ELF-1 (cell line): Measurements from ENCODE around the gene RPGRIP1L.
"Not testable (repeated sequence)": the region's sequence is repeated elsewhere in the genome, so short reads cannot be mapped to it uniquely, and the experiment has no call there.

Experiments
- DNase-seq: peaks from one replicate; pipeline ENCODE4 v3.0.0-alpha.2; 2016; ENCODE audit warnings: low read depth, low spot score

Gene RPGRIP1L

DNA sequence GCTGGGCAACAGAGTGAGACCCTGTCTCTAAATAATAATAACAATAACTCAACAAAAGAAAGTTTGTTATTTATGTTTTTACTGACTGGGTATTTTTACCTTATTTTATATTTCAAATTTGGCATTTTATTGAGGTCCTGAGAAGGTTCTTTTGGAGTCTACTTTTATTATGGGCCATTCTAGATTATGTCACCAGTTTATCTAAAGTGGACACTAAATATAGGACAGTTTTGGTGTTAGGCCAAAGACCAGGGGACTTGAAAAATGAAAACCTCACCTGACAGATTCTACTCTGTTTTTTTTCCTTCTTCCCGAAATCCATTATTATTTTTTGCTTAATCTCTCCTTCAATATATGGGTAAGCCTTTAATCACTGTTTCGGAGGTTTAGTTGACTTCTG is 8.4 kb upstream of the RPGRIP1L start:
- no peak for DNase-seq

DNA sequence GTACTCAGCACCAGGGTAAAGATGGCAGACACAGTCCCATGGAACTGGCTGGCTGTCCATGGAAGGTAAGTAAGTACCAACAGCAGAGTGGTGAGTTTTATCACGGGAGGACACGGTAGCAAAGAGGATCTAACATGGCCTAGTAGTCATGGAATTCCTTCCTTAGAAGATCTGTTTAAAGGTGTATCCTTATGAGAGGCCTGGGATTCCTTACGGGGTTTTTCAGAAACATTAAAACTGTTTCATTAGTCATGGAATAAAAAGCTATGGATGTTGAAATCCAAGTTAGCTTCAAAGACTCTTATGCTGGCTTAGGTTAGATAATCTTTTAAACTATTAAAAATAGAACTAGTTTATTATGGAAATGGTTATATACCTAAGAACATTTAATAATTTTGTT is 7.7 kb upstream of the RPGRIP1L start:
- DNase-seq, result no peak

DNA sequence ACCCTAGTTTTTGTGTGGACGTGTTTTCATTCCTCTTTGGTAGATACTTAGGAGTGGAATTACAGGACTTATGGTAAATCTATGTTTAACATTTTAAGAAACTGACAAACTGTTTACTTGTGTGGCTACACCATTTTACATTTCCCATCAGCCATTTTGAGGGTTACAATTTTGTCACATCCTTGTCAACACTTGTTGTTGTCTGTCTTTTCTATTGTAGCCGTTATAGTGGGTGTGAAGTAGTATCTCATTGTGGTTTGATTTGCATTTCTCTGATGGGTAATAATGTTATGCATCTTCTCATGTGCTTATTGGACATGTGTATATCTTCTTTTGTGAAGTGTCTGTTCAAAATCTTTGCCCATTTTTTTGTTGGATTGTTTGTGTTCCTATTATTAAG is 4.8 kb upstream of the RPGRIP1L start:
- DNase-seq, result no peak

DNA sequence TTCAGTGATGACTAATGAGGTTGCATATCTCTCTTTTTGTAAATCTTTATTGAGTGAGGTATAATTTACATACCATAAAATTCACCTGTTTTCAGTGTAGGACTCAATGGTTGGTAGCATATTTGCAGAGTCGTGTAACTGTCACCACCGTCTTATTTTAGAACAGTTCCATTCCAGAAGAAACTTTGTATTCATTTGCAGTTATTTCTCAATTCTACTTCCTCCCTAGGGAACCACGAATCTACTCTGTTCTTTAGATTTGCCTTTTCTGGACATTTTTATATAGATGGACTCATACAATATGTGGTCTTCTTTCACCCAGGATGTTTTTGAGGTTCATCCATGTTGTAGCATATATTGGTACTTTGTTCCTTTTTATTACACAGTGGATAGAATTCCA is 4.0 kb upstream of the RPGRIP1L start:
- no peak for DNase-seq

DNA sequence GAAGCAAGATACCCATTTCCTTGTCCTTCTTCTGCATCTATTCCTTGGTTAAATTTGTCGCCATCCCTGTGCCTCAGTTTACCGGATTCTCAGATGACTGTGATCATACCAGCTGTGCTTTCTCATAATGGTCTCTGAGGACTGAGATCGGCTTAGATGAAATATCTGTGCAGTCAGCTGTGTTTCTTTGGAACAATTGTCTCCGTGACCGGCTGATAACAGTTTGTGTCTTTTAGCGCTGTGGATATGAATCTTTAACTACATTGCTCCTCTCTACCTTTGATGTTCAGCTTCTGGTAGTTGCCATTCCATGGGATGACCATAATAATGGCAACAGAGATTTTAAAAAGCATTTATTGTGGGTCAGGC is 770 bp upstream of the RPGRIP1L start:
- DNase-seq, result no peak

DNA sequence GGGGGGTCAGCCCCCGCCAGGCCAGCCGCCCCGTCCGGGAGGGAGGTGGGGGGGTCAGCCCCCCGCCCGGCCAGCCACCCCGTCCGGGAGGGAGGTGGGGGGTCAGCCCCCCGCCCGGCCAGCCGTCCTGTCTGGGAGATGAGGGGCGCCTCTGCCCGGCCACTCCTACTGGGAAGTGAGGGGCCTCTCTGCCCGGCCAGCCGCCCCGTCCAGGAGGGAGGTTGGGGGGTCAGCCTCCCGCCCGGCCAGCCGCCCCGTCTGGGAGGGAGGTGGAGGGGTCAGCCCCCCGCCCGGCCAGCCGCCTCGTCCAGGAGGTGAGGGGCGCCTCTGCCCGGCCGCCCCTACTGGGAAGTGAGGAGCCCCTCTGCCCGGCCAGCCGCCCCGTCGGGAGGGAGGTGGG is 5.4 kb downstream of the RPGRIP1L start:
- DNase-seq, result not testable (repeated sequence)

DNA sequence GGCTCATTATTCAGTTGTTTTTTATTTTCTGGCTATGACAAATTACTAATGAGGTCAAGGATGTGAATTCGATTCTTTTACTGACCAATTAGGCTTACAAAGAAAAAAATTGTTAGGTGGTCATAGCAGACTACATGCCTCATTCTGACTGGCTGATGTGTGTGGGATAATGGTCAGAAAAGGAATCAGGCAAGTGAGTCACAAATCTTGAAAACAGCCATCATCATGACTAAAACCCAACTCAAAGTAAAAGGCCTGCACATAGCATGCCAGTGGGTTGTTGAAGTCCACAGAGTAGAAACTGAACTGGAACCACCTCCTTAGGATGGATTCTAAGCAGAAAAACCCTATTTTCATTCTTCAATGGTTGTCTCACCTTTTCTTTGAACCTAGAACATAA is 8.6 kb downstream of the RPGRIP1L start:
- DNase-seq, result no peak

DNA sequence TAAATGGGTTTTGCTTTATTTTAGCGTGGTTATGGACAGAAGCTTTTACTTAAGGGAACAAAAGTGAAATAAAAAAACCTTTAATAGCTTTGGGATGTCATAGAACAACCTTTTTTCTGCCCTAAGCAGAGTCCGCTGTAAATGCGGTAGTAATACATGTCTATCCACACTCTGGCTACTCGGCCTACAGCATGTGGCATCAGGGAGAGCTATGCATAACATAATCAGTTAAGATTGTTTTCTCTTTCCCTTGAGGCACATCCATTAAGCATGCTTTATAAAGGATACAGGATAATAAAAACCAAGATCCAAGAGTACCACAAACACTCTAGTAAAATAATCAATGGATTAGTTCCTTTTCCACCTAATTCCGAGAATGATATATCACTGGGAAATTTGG is 10.3 kb downstream of the RPGRIP1L start:
- DNase-seq, result no peak

DNA sequence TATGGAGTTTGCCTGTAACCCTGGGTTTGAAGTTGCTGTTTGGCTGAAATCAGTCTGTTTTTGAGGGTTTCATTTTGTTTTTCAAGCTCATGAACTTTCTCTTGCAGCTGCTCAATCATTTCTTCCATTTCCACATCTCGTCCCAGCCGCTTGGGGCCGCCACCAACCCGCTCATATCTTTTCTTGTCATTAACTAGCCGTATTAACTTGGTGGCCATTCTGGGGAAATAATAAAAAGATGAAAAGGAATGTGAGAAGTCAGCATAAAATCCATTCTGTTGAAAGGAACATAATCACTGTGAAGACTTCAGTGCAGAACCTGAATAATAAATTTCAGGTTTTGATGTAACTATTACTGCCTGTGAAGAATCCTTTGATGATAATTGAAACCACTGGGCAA is 11.5 kb downstream of the RPGRIP1L start:
- DNase-seq, result peak; percentile 12

DNA sequence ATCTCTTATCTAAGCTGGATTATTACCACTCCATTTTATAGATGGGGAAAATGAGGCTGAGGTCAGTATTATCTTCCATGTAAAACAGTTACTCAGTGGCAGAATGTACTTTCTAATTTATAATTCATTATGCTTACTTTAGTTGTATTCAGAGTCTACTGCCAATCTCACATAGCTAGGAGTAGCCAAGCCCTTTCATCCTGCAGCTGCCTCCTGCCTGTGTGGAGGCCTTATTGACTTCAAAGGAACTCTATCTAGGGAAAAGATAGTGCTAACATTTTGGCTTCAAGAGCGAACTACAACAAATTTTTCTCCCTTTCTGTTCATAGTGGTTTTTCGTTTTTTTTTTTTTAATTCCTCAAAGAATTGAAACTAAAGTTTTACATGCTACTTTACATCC is 12.9 kb downstream of the RPGRIP1L start:
- no peak for DNase-seq

DNA sequence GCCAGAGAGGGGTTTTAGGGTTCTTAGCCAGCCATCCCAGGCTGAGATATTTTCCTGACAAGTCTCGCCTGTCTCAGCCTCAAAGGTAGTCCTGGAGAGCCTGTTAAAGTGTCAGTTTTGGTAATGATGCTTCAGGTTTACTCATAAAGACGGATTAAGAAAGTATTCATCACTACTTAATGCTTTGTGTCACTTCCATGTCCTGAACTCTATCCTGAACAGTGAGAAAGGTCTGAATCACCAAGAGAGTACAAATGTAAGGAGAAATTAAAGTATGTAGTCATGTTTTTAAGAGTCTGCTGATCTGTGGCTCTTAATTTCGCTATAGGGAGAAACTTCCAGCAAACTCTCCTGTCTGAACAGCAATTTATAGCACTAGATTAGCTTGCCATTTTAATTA is 14.0 kb downstream of the RPGRIP1L start:
- DNase-seq, result no peak

DNA sequence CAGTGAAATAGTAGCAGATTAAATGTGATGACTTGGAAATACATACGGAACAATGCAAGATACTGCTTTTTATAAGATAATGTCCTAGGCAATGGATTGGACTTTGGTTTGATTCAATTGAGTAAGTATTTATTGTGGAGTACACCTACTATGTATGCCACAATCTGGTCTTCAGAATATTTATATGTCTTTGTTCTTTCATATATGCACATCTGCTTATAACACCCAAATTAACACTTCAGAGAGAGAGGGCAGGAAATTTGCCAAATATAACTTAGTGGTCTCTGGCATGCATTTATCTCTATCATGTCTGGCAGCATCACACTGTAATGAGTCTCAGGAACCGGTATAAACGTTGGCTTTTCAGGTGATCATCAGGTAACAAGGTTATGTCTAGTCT is 16.9 kb downstream of the RPGRIP1L start:
- no peak for DNase-seq

DNA sequence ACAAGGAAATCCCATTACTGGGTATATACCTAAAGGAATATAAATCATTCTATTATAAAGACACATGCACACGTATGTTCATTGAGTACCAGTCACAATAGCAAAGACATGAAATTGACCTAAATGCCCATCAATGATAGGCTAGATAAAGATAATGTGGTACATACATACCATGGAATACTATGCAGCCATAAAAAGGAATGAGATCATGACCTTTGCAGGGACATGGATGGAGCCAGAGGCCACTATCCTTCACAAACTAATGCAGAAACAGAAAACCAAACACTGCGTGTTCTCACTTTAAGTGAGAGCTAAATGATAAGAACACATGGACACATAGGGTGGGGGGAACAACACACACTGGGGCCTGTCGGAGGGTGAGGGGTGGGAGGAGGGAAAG is 18.3 kb downstream of the RPGRIP1L start:
- DNase-seq, result not testable (repeated sequence)

DNA sequence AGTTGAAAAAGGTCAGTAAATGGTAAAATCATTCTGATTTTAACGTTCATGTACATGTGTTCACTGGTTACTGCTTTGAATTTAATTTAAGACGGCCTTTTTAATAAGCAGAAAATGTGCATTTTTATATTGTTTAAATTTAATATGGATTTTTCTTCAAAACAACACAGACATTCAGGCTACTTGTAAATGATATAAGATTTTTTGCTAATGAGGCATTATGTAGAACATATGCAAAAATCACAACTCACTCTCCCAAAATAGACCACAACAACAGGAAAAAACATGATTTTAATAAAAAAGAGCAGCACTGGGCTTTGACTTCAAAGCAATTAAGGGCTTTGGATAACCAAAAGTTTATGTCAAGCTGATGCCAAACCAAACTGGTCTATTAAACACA is 22.3 kb downstream of the RPGRIP1L start:
- DNase-seq, result no peak

DNA sequence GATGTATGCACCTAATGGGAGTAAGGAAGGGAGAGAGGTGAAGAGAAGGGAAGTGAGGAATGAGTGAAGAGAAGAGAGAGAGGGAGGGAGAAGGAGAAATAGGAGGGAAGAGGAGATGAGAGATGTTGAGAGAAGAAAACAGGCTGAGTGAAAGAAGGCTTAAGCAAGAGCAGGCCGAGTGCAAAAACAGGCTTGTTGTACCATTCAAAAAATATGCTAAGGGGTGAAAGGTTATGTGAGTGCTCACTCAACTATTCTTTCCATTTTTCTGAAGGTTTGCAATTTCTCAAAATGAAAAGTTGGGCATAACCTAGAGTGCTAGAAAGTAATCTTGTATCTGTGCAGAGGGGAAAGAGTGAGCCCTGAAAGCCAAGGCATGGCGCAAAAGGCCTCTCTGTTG is 22.9 kb downstream of the RPGRIP1L start:
- DNase-seq, result no peak

DNA sequence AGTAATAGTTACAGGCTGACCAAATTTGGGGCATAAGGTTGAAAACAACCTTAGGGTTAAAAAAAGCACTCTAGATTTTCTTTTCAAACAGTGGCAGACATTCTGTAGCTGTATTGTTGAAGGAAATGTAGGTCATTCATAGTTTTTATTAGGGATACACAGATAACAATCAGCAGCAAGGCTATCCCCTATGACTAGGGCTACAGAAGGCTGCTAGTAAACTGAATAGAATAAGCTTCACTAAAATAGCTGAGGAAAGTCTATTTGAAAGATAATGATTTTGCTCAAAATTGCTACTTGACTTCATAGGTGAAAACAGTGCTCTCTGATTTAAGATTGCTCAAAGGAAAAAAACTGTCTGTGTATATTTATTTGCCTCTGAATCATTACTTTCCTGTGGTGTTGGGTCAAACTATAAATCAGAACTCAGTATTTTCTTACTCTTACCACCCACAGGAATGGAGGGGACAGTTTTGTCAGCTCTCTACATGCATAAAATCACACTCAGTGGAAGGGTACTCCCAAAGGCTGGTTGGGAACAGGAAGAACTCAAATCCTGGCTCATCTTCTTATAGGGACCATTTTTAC is 24.8 kb downstream of the RPGRIP1L start:
- no peak for DNase-seq

DNA sequence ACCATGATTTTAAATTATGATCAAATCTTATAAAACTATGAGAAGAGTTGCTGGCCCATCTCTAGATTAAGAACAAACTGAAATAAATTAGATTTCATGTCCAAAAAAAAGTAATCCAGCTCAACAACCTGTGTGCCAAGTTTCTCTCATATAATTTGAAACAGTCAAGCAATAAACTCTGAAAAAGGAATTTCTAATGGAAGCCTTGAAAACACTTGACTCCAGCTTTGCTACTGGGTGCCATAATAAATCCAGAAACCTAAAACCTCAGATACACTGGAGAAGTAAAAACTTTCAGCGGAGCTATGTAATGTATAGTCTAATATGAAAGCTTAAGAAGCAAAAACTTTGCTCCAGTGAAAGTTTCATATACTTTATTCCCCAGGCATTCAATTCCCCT is 25.5 kb downstream of the RPGRIP1L start:
- no peak for DNase-seq

DNA sequence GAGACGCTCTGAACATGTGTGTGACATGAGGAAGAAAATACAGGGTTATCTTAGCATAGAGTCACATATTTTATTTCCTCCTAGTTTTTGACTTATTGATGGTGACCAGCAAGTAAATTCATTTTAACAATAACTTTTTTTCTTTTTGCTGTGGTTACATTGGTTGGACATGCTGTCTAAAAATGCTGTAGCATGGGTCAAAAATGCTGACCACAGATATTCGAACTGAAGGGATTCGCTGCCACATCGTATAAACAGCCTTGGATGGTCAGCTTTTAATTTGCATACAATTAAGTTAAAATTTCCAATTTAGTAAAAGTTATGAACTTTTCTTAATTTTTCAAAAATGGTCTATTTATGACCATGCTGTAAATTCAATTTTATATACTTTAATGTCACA is 30.5 kb downstream of the RPGRIP1L start:
- DNase-seq, result no peak

DNA sequence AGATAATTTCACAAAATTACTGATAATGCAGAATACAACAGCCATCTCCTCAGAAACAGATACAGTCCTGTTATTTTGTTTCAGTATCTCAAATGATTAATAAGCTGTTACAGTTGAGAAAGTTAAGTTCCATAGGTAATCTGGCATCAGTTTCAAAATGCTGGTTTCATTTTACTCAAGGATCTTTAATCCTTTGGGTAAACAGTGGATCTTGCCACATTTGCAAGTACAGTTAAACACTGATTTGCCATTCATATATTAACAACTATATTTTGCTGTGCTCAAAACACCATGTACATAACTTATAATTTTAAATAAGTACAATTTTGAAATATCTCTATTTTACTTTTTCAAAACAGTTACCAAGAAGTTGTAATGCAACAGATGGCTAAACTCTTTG is 31.2 kb downstream of the RPGRIP1L start:
- DNase-seq, result no peak

DNA sequence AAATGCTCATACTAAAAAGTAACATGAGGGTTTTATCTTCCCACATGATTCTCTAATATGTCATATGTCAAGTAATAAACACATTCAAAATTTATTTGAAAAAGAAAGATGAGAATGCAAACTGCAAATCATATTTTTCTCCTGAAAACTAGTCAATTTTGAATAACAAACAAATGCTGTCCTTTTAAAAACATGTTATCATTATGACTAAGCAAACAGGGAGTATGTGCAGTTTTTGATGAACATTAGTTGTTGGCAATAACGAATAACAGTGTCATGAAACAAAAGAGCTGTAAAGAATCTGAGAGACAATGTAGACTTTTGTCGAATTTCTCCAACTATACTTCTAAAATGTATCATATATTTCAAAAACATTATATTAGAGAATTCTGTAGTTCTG is 34.8 kb downstream of the RPGRIP1L start:
- DNase-seq, result no peak

DNA sequence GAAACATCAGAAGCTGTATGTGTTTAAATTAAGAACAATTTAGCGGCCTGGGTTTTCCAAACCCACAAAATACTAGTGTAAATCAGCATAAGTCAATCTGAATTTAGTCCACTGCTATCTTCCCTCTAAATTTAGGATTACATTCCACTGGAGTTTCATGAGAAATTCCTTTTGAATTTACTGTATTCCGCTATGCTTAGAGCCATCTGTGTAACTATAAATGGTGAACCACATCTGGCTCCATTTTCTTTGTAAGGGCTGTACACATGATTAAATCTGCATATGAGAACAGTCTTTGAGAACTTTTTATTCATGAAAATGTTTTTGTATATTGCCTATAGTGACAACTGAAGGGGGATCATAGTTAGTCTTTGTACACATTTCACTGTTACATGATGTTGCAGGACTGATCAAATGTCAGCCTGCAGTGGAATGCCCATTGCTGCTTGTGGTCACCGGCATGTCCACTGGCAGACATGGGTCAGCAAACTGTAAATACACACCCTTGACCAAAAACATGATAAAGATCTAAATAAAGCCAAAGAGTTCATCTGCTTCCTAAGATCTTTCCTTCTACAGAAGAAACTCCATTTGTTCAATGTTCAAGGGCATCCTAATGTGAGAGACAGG is 36.8 kb downstream of the RPGRIP1L start:
- no peak for DNase-seq

DNA sequence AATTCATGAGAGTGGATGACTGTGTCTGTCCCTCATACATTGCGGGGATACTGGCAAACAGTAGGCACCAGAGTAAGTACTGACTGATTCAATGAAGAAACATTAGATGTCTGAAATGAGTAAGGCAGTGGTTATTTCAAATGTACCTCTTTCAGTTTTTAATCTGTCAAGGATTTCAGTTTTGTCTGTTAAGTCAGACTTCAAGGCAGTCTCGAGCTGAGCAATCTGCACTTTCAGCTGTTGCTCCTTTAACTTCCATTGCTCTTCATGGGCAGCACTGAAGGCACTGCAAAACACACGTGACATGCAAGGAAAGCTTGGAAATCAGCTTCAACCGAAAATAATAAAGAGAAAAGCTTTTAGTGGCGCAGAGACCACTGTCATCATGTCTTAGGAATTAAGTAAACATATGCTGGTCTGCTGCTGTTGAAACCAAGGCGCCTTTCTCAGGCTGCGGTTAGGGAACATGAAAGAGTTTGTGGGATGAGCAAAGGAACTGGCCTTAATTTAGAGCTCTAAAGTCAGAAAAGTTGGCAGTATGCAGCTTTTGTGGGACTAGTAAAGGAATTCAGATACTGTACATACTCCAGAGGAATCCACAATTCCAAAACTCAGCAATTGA is 38.8 kb downstream of the RPGRIP1L start:
- DNase-seq, result no peak

DNA sequence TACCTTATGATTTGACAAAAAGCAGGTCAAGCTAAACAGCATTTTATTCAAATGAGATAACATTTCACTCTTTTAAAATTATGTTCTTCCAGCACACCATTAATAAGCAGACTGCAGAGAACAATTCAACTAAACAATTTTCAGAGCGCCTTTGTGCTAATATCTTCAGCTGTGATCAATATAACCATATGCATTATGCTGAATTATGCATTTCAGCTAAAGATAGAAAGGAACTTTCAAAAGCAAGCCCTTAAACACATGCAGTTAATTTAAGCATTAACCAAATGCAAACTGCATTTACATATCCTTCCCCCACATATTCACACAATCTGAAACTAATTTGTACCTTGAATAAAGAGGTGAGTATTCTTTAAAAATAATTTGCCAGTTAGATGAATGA is 41.6 kb downstream of the RPGRIP1L start:
- DNase-seq, result no peak

DNA sequence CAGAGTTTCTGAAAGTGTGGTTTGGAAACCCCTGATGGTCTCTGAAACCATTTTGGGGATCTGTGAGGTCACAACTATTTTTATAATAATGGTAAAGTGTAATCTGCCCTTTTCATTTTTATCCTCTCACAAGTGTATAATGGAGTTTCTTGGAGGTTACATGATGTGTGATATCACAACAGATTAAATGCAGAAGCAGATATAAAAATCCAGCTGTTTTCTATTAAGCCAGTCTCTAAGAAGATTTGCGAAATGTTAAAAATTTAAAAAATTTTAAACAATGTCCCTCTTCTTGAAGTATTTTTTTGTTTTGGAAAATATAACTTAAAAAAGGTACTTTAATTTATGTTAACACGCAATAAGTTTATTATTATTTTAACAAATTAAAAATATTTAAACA is 48.7 kb downstream of the RPGRIP1L start:
- no peak for DNase-seq
